Right atrium auricular region (tissue), 2 donors: Measurements from ENCODE around the gene TARS3. TPM values are rescaled to one million over a fixed set of nuclear protein-coding genes. Genes with fewer than 3 reads are reported as not detected.

Experiments used
- DNase-seq: peaks from one replicate; pipeline ENCODE4 v3.0.0-alpha.2; 2019; ENCODE audit warnings: low spot score
- H3K27ac ChIP-seq, 2 donors: fragments of 200-600 bp; sonication (generic); 1 replicate in 1 of 2; 2 replicates in 1 of 2; pipeline ENCODE4 v1.5.1; 2016 to 2019
- H3K27me3 ChIP-seq, 2 donors: fragments of 200-600 bp; sonication (generic); one replicate each; pipeline versions ENCODE4 v1.5.1 to v1.6.0; 2017 to 2019
- H3K36me3 ChIP-seq: fragments of 200-600 bp; sonication (generic); one replicate; pipeline ENCODE4 v1.5.1; 2016
- H3K4me1 ChIP-seq, 2 donors: fragments of 200-600 bp; sonication (generic); one replicate each; pipeline versions ENCODE4 v1.5.1 to v1.6.0; 2017 to 2019
- H3K4me3 ChIP-seq, 2 donors: fragments of 200-600 bp; sonication (generic); 1 replicate in 1 of 2; 2 replicates in 1 of 2; pipeline ENCODE4 v1.5.1; 2017 to 2019; ENCODE audit warnings: mild to moderate bottlenecking in 1 of 2, moderate library complexity in 1 of 2
- H3K9me3 ChIP-seq, 2 donors: fragments of 200-600 bp; sonication (generic); one replicate each; pipeline ENCODE4 v1.5.1; 2019
- CTCF ChIP-seq, 2 donors: fragments of 200-600 bp; sonication (generic); IDR thresholded peaks; one replicate each; pipeline ENCODE4 v1.5.1; 2019; ENCODE audit warnings: antibody characterized with exemption in 2 of 2
- total RNA-seq, 2 donors: library from RNA; depleted of rRNA; stranded (reverse); fragments of >200 nt; gene quantifications; one replicate each; pipeline ENCODE4 v1.1.0, GENCODE V29; 2016

Gene TARS3
- total RNA-seq, 2 donors from 2014 or later = 24.4 to 33.0 TPM

- Histone ChIP-seq H3K27me3 (no peaks in the 10 kb centered on the region), H3K4me1 (peaks cover 0 to 49% of the 10 kb centered on the region in 2 donors), H3K27ac (no peak overlapping the region), H3K4me3 (no peak overlapping the region), H3K9me3 (no peaks in the 10 kb centered on the region), H3K36me3 (no peaks in the 10 kb centered on the region)
- DNase-seq = no peak
- no peak for TF ChIP-seq CTCF (IDR thresholded peaks at IDR 0.05)
Observed at GRCh38 chr15:101612676-101613075, 111.6 kb downstream of the TARS3 start.

- Histone ChIP-seq H3K9me3 (no peaks in the 10 kb centered on the region), H3K4me3 (no peak overlapping the region), H3K36me3 (no peaks in the 10 kb centered on the region), H3K27me3 (no peaks in the 10 kb centered on the region), H3K4me1 (peaks cover 0 to 41% of the 10 kb centered on the region in 2 donors), H3K27ac (no peak overlapping the region)
- TF ChIP-seq CTCF (IDR thresholded peaks at IDR 0.05) = no peak
- DNase-seq = no peak
Observed at GRCh38 chr15:101611580-101612299, 112.5 kb downstream of the TARS3 start.

- Histone ChIP-seq H3K9me3 (no peaks in the 10 kb centered on the region), H3K4me1 (peaks cover 0 to 35% of the 10 kb centered on the region in 2 donors), H3K27ac (no peak overlapping the region), H3K4me3 (no peak overlapping the region), H3K27me3 (no peaks in the 10 kb centered on the region), H3K36me3 (no peaks in the 10 kb centered on the region)
- no peak for TF ChIP-seq CTCF (IDR thresholded peaks at IDR 0.05)
- no peak for DNase-seq
Observed at GRCh38 chr15:101611007-101611406, 113.3 kb downstream of the TARS3 start.

- Histone ChIP-seq H3K9me3 (no peaks in the 10 kb centered on the region), H3K4me1 (peaks cover 0 to 31% of the 10 kb centered on the region in 2 donors), H3K27me3 (no peaks in the 10 kb centered on the region), H3K27ac (no peak overlapping the region), H3K4me3 (no peak overlapping the region), H3K36me3 (no peaks in the 10 kb centered on the region)
- TF ChIP-seq CTCF (IDR thresholded peaks at IDR 0.05) = no peak
- DNase-seq = no peak
Observed at GRCh38 chr15:101610611-101611000, 113.7 kb downstream of the TARS3 start.

- Histone ChIP-seq H3K27ac (no peak overlapping the region), H3K9me3 (no peaks in the 10 kb centered on the region), H3K4me3 (no peak overlapping the region), H3K4me1 (peaks cover 0 to 25% of the 10 kb centered on the region in 2 donors), H3K27me3 (no peaks in the 10 kb centered on the region), H3K36me3 (no peaks in the 10 kb centered on the region)
- no peak for TF ChIP-seq CTCF (IDR thresholded peaks at IDR 0.05)
- DNase-seq = no peak
Observed at GRCh38 chr15:101609742-101610610, 114.3 kb downstream of the TARS3 start.
